HL-60 (cell line): Measurements from ENCODE around the gene SLC16A5.

Source experiments
- DNase-seq, 2 experiments: peaks; one replicate each; pipeline ENCODE4 v3.0.0-alpha.2; 2010 to 2020; ENCODE audit warnings: low read depth in 1 of 2, low spot score in 1 of 2
- H3K27ac ChIP-seq: fragments of 250-450 bp; sonication (Bioruptor Pico); replicated peaks from 2 replicates; pipeline ENCODE4 v1.5.1; 2020; ENCODE audit warnings: mild to moderate bottlenecking, moderate library complexity
- H3K27me3 ChIP-seq: fragments of 250-450 bp; sonication (Bioruptor Pico); 2 replicates; pipeline ENCODE4 v1.5.1; 2021; ENCODE audit warnings: mild to moderate bottlenecking, moderate library complexity; ENCODE audit not compliant: insufficient read depth, poor library complexity, severe bottlenecking
- H3K4me3 ChIP-seq: replicated peaks from 2 replicates; pipeline ENCODE4 v1.5.1; 2011; ENCODE audit warnings: mild to moderate bottlenecking, control low read depth, low read length; ENCODE audit not compliant: insufficient read depth
- GABPA ChIP-seq: IDR thresholded peaks from 2 replicates; pipeline ENCODE4 v1.6.1; 2012; ENCODE audit warnings: low read depth
- POLR2AphosphoS5 ChIP-seq: IDR thresholded peaks from 2 replicates; pipeline ENCODE4 v1.6.1; 2012; ENCODE audit warnings: low read depth
- SPI1 ChIP-seq: IDR thresholded peaks from 2 replicates; pipeline ENCODE4 v1.6.1; 2012; ENCODE audit warnings: low read depth, mild to moderate bottlenecking, borderline replicate concordance
- TF ChIP-seq, protein P1 (sequence below): IDR thresholded peaks from one replicate; pipeline ENCODE4 v1.5.1; 2011; ENCODE audit warnings: low read length, control low read depth, inconsistent platforms; ENCODE audit not compliant: insufficient read depth
- TF ChIP-seq, protein P2 (sequence below): IDR thresholded peaks from 2 replicates; pipeline ENCODE4 v1.6.1; 2012; ENCODE audit warnings: low read depth; ENCODE audit not compliant: insufficient replicate concordance

The SLC16A5 gene

DNA sequence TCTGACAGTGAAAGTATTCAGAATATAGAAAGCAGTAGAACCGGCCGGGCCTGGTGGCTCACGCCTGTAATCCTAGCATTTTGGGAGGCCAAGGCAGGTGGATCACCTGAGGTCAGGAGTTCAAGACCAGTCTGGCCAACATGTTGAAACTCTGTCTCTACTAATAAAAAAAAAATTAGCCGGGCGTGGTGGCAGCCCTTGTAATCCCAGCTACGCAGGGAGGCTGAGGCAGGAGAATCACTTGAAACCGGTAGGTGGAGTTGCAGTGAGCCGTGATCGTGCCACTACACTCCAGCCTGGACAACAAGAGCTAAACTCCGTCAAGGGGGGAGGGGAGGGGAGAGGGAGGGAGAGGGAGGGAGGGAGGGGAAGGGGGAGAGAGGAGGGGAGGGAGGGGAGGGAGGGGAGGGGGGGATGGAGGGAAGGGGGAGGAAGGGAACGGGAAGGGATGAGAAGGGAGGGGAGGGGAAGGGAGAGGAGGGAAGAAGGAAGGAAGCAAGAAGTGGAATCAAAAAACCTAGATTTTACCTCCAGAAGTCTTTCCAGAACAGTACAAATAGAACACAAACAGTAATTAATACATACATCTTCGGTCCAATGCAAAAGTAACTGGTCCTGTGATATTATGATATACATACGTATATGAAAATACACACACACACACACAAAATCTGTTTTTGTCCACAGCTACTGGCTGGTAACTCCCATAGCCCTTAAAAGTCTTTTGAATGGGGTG lies 54.6 kb downstream of the SLC16A5 start:
- DNase-seq = no peak
- H3K27me3 ChIP-seq = no peaks in the 10 kb centered on the region
- no peak for TF ChIP-seq POLR2AphosphoS5

DNA sequence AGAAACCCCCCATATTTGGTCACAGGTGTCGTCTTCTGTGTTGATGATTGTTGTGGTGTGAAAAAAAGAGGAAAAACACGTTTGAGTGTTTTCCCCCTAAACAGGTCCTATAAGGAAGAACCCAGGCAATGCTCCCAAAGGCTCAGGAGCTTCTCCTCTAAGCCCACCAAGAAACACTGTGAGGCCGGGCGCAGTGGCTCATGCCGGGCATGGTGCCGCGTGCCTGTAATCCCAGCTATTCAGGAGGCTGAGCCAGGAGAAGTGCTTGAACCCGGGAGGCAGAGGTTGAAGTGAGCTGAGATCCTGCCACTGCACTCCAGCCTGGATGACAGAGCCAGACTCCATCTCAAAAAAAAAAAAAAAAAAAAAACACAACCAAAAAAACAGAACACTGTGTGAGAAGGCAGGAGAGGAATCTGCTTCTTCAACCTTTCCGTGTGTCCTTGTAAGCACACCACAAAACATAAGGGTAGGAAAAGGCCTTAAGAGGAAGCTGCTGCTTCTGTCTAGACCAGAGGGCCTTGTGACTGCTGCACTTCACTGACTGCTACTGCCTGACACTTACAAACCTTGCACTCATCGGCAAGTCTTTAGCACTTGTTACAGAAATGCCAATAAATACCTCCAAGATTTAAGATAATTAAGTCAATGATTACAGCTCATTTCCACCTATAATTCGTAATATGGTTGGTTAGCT lies 57.2 kb downstream of the SLC16A5 start:
- Histone ChIP-seq H3K27me3 (no peaks in the 10 kb centered on the region), H3K4me3 (no peak overlapping the region), H3K27ac (no peak overlapping the region)
- no peak for TF ChIP-seq GABPA
- TF ChIP-seq, protein P1, sequence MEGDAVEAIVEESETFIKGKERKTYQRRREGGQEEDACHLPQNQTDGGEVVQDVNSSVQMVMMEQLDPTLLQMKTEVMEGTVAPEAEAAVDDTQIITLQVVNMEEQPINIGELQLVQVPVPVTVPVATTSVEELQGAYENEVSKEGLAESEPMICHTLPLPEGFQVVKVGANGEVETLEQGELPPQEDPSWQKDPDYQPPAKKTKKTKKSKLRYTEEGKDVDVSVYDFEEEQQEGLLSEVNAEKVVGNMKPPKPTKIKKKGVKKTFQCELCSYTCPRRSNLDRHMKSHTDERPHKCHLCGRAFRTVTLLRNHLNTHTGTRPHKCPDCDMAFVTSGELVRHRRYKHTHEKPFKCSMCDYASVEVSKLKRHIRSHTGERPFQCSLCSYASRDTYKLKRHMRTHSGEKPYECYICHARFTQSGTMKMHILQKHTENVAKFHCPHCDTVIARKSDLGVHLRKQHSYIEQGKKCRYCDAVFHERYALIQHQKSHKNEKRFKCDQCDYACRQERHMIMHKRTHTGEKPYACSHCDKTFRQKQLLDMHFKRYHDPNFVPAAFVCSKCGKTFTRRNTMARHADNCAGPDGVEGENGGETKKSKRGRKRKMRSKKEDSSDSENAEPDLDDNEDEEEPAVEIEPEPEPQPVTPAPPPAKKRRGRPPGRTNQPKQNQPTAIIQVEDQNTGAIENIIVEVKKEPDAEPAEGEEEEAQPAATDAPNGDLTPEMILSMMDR = no peak
- no peak for DNase-seq

More for the DNA sequence above, 54.6 kb downstream of the SLC16A5 start:
- no peak overlapping the region for H3K27ac ChIP-seq
- no peak overlapping the region for H3K4me3 ChIP-seq

DNA sequence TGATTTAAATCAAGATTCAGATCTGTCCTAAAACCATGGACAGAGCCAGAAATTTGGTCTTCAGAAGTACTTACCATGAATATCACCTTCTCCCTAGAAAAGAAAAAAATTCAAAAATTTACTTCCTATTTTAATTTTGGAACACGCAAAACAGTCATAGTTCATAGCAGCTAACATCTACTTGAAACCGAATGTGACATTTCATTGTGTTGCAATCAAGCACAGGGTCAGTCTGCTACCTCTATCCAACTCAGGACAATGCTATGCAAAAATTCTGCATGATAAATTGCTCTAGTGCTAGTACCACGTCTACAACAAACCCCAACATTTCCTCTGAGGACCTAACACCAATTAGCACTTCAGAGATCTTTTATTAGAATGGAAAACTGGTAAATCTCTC lies 58.8 kb downstream of the SLC16A5 start:
- Histone ChIP-seq H3K4me3 (no peak overlapping the region), H3K27ac (no peak overlapping the region), H3K27me3 (no peaks in the 10 kb centered on the region)
- no peak for DNase-seq
- TF ChIP-seq GABPA (no peak), POLR2AphosphoS5 (no peak), SPI1 (no peak)
- TF ChIP-seq, protein P2, sequence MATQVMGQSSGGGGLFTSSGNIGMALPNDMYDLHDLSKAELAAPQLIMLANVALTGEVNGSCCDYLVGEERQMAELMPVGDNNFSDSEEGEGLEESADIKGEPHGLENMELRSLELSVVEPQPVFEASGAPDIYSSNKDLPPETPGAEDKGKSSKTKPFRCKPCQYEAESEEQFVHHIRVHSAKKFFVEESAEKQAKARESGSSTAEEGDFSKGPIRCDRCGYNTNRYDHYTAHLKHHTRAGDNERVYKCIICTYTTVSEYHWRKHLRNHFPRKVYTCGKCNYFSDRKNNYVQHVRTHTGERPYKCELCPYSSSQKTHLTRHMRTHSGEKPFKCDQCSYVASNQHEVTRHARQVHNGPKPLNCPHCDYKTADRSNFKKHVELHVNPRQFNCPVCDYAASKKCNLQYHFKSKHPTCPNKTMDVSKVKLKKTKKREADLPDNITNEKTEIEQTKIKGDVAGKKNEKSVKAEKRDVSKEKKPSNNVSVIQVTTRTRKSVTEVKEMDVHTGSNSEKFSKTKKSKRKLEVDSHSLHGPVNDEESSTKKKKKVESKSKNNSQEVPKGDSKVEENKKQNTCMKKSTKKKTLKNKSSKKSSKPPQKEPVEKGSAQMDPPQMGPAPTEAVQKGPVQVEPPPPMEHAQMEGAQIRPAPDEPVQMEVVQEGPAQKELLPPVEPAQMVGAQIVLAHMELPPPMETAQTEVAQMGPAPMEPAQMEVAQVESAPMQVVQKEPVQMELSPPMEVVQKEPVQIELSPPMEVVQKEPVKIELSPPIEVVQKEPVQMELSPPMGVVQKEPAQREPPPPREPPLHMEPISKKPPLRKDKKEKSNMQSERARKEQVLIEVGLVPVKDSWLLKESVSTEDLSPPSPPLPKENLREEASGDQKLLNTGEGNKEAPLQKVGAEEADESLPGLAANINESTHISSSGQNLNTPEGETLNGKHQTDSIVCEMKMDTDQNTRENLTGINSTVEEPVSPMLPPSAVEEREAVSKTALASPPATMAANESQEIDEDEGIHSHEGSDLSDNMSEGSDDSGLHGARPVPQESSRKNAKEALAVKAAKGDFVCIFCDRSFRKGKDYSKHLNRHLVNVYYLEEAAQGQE = no peak
- TF ChIP-seq, protein P1 = no peak

DNA sequence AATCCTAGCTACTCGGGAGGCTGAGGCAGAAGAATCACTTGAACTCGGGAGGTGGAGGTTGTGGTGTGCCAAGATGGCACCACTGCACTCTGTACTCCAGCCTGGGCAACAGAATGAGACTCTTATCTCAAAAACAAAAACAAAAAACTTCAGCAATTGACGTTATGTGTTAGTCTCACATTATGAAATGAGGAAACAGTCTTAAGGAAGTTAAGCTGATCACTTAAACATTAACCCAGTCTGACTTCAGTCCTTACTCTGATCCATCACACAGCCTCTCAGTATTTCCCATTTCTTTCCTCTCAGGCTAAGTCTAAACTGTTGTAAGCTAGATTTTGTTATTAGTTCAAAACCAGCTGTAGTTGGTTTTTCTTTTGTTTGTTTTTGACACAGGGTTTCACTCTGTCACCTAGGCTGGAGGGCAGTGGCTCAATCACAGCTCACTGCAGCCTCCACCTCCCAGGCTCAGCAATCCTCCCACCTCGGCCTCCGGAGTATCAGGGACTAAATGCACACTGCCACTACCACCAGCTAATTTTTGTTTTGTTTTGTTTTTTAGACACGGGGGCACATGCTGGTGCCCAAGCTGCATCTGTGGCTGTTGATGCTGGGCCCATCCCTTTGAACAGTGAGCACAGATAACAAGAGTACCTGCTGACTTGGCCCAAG lies 60.3 kb downstream of the SLC16A5 start:
- TF ChIP-seq GABPA = no peak
- TF ChIP-seq, protein P2 = no peak
- no peak for TF ChIP-seq POLR2AphosphoS5
- no peak for TF ChIP-seq SPI1
- TF ChIP-seq, protein P1 = no peak
- no peaks in the 10 kb centered on the region for H3K27me3 ChIP-seq
- no peak overlapping the region; the same call in 1 of the 2 replicates for H3K27ac ChIP-seq
- no peak for DNase-seq
- H3K4me3 ChIP-seq = no peak overlapping the region
